ENCODE results near the gene NPAS3. TPM values are rescaled to one million over a fixed set of nuclear protein-coding genes. Genes with fewer than 3 reads are reported as not detected.

NPAS3 gene
- total RNA-seq, 1 experiment from 2014 or later = not detected

DNA sequence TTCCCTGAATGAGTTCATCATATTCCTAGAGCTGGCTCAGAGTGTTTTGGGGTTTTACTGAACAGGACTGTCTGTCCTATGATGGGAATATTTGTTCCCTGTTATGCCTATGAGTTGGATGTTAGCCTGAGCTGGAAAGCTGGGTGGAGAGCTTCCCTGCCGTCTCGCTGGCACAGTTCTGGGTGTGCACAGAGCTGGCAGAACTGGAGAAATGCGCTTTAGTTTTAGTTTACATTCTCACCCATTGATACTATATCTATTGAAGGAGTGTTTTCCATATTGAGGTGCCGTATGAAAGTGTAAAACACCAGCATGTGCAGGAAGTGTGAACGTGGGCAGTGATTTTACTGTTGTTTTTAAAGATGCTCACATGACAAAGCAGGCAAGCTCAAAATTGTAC, 549.9 kb downstream of the NPAS3 start:
- TF ChIP-seq TCF7L2 (IDR thresholded peaks at IDR 0.05; ENCODE audit: borderline replicate concordance, extremely low read depth, insufficient read depth, insufficient read length) (no peak), CBX3 (IDR thresholded peaks at IDR 0.05; ENCODE audit: low read depth) (no peak), ZFX (IDR thresholded peaks at IDR 0.05) (no peak), POLR2A (IDR thresholded peaks at IDR 0.05; ENCODE audit: borderline replicate concordance, extremely low read depth, insufficient read depth, insufficient read length) (no peak), SIN3A (IDR thresholded peaks at IDR 0.05; ENCODE audit: low read depth) (no peak), ZNF274 (IDR thresholded peaks at IDR 0.05; ENCODE audit: low read depth, low read length) (no peak), SP1 (IDR thresholded peaks at IDR 0.05; ENCODE audit: low read depth) (no peak)
- TF ChIP-seq, protein P1, sequence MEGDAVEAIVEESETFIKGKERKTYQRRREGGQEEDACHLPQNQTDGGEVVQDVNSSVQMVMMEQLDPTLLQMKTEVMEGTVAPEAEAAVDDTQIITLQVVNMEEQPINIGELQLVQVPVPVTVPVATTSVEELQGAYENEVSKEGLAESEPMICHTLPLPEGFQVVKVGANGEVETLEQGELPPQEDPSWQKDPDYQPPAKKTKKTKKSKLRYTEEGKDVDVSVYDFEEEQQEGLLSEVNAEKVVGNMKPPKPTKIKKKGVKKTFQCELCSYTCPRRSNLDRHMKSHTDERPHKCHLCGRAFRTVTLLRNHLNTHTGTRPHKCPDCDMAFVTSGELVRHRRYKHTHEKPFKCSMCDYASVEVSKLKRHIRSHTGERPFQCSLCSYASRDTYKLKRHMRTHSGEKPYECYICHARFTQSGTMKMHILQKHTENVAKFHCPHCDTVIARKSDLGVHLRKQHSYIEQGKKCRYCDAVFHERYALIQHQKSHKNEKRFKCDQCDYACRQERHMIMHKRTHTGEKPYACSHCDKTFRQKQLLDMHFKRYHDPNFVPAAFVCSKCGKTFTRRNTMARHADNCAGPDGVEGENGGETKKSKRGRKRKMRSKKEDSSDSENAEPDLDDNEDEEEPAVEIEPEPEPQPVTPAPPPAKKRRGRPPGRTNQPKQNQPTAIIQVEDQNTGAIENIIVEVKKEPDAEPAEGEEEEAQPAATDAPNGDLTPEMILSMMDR (IDR thresholded peaks at IDR 0.05 in 2 of 3, conservative IDR thresholded peaks at IDR 0.05 in 1 of 3; ENCODE audit: borderline replicate concordance in 1 of 3, insufficient read depth in 1 of 3, low read depth in 2 of 3, low read length in 2 of 3) = no peak
- Histone ChIP-seq H3K4me2 (ENCODE audit: low read length) (no peak overlapping the region), H3K27me3 (ENCODE audit: insufficient read depth, low read length) (no peaks in the 10 kb centered on the region), H3K4me3 (replicated peaks in 1 of 2; ENCODE audit: low read depth in 1 of 2, low read length in 2 of 2) (no peak overlapping the region), H3K4me1 (ENCODE audit: control insufficient read depth in 1 of 2, insufficient read depth in 2 of 2, low read length in 2 of 2) (no peaks in the 10 kb centered on the region), H2AFZ (ENCODE audit: low read depth, low read length, poor library complexity, severe bottlenecking) (no peak overlapping the region), H3K36me3 (ENCODE audit: control insufficient read depth in 1 of 2, insufficient read depth in 2 of 2, low read length in 2 of 2) (no peaks in the 10 kb centered on the region), H3K9ac (ENCODE audit: low read length) (no peak overlapping the region), H3K27ac (ENCODE audit: low read depth, low read length) (no peak overlapping the region), H4K20me1 (ENCODE audit: insufficient read depth) (no peaks in the 10 kb centered on the region), H3K79me2 (ENCODE audit: insufficient read depth, low read length) (no peaks in the 10 kb centered on the region), H3K9me3 (ENCODE audit: control insufficient read depth in 1 of 2, insufficient read depth in 1 of 2, low read depth in 1 of 2, low read length in 2 of 2) (no peaks in the 10 kb centered on the region), H3K9me2 (ENCODE audit: insufficient read depth) (no peaks in the 10 kb centered on the region)
- DNase-seq (ENCODE audit: low read depth, low spot score) = no peak
- ATAC-seq = no peak
- RAD21 ChIA-PET (ENCODE audit: low non-redundant PET in 1 of 2, low total read pairs in 2 of 2, uncharacterized antibody in 2 of 2, unreplicated experiment in 2 of 2) = no interaction called here
- BruUV-seq (replicated peaks) = no TSS peak
- intact Hi-C loops (cut with micrococcal nuclease) = no loop called here
- POLR2A ChIA-PET = no interaction called here
- CTCF ChIA-PET = no interaction called here

DNA sequence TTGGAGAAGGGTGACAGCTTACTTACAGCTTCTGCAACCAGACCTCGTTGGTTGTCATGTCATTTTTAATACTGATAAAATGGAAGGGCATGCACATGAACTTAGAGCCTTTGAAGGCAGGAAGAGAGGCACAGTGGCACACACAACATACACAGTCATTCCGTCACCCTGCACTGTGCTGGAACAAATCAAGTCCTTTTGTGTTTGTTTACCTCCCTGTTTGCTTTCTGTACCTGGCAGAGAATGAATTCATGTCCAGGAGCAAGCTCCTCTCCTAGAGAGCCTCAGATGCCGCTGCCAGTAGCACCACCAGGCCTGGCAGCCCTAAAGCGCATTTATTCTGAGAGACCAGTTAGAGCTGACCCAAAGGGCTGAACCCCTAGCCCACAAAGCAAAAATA, 551.9 kb downstream of the NPAS3 start:
- CTCF ChIA-PET = no interaction called here
- H3K9ac ChIP-seq (ENCODE audit: low read length) = no peak overlapping the region
- no TSS peak for BruUV-seq (replicated peaks)
- no peaks in the 10 kb centered on the region for H3K4me1 ChIP-seq (ENCODE audit: control insufficient read depth in 1 of 2, insufficient read depth in 2 of 2, low read length in 2 of 2)
- ATAC-seq (no peak), DNase-seq (ENCODE audit: low read depth, low spot score) (no peak)
- H3K4me3 ChIP-seq (replicated peaks in 1 of 2; ENCODE audit: low read depth in 1 of 2, low read length in 2 of 2) = no peak overlapping the region
- no peaks in the 10 kb centered on the region for H3K9me2 ChIP-seq (ENCODE audit: insufficient read depth)
- H3K79me2 ChIP-seq (ENCODE audit: insufficient read depth, low read length) = no peaks in the 10 kb centered on the region
- TF ChIP-seq EZH2phosphoT487 (IDR thresholded peaks at IDR 0.05; ENCODE audit: borderline replicate concordance) = no peak
- no peak for TF ChIP-seq YY1 (IDR thresholded peaks at IDR 0.05; ENCODE audit: extremely low read depth, insufficient replicate concordance, low read depth, low read length)
- no peak for TF ChIP-seq FOSL1 (IDR thresholded peaks at IDR 0.05; ENCODE audit: low read depth)
- TF ChIP-seq RAD21 (IDR thresholded peaks at IDR 0.05; ENCODE audit: low read depth) = no peak
- TF ChIP-seq TCF7L2 (IDR thresholded peaks at IDR 0.05; ENCODE audit: borderline replicate concordance, extremely low read depth, insufficient read depth, insufficient read length) = no peak
- no peak for TF ChIP-seq JUND (IDR thresholded peaks at IDR 0.05)
- TF ChIP-seq ZFX (IDR thresholded peaks at IDR 0.05) = no peak
- TF ChIP-seq CBX3 (IDR thresholded peaks at IDR 0.05; ENCODE audit: low read depth) = no peak
- no peak for TF ChIP-seq POLR2A (IDR thresholded peaks at IDR 0.05; ENCODE audit: borderline replicate concordance, extremely low read depth, insufficient read depth, insufficient read length)
- no peaks in the 10 kb centered on the region for H3K36me3 ChIP-seq (ENCODE audit: control insufficient read depth in 1 of 2, insufficient read depth in 2 of 2, low read length in 2 of 2)
- H4K20me1 ChIP-seq (ENCODE audit: insufficient read depth) = no peaks in the 10 kb centered on the region
- no peak overlapping the region for H2AFZ ChIP-seq (ENCODE audit: low read depth, low read length, poor library complexity, severe bottlenecking)
- no peak overlapping the region for H3K4me2 ChIP-seq (ENCODE audit: low read length)
- no peaks in the 10 kb centered on the region for H3K9me3 ChIP-seq (ENCODE audit: control insufficient read depth in 1 of 2, insufficient read depth in 1 of 2, low read depth in 1 of 2, low read length in 2 of 2)
- RAD21 ChIA-PET (ENCODE audit: low non-redundant PET in 1 of 2, low total read pairs in 2 of 2, uncharacterized antibody in 2 of 2, unreplicated experiment in 2 of 2) = no interaction called here
- no peak overlapping the region for H3K27ac ChIP-seq (ENCODE audit: low read depth, low read length)
- POLR2A ChIA-PET = no interaction called here
- no peaks in the 10 kb centered on the region for H3K27me3 ChIP-seq (ENCODE audit: insufficient read depth, low read length)
- intact Hi-C loops (cut with micrococcal nuclease) = no loop called here
